ENCODE measurements around the gene CACNA1C. TPM values are rescaled to one million over a fixed set of nuclear protein-coding genes. Genes with fewer than 3 reads are reported as not detected.

The CACNA1C gene
- total RNA-seq, 2 experiments from 2014 or later: 0.69 to 1.4 TPM

DNA sequence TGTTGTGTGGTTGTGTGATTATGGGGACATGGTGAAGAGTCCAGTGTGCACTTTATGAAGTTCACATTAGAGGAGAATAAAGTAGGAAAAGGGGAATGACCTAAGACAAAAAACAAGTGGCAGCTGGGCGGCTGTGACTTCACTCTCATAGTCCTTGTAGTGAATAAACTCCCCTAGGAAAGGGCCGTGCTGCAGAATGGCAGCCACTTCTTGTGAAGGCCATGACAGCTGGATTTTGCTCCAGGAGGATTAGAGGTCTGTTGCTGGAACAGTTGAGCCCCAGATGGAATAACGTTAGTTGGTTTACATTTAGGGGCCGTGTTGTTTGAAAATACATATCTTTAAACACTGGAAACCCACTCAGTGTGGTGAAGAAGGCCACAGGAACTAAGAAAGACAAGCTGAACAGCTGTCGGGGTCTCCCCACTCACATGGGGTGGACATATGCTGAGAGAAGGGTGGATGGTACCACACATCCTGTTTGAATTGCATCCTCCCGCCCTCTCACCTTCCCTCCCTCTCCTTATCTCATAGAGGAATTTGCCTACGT, 276.9 kb downstream of the CACNA1C start:
- no peak overlapping the region for H3K4me3 ChIP-seq (ENCODE audit: low read depth, low read length, poor library complexity, severe bottlenecking)
- DNase-seq (ENCODE audit: low spot score): no peak
- no peaks in the 10 kb centered on the region for H4K20me1 ChIP-seq (ENCODE audit: insufficient read depth, low read length)
- BruUV-seq (replicated peaks): no TSS peak
- intact Hi-C loops (cut with micrococcal nuclease; ENCODE audit: unreplicated experiment): no loop called here
- no peaks in the 10 kb centered on the region for H3K9me2 ChIP-seq (ENCODE audit: insufficient read depth, low read length)
- ChIA-PET POLR2A (no interaction called here), CTCF (ENCODE audit: unreplicated experiment) (no interaction called here)
- no peak overlapping the region for H3K4me2 ChIP-seq (ENCODE audit: low read length)
- no peak overlapping the region for H3K27ac ChIP-seq (ENCODE audit: low read depth, low read length, poor library complexity, severe bottlenecking)
- H3K9me3 ChIP-seq (ENCODE audit: low read length): no peaks in the 10 kb centered on the region
- no peak for TF ChIP-seq EZH2phosphoT487 (IDR thresholded peaks at IDR 0.05; ENCODE audit: borderline replicate concordance, low read depth, low read length)
- TF ChIP-seq, protein P1, sequence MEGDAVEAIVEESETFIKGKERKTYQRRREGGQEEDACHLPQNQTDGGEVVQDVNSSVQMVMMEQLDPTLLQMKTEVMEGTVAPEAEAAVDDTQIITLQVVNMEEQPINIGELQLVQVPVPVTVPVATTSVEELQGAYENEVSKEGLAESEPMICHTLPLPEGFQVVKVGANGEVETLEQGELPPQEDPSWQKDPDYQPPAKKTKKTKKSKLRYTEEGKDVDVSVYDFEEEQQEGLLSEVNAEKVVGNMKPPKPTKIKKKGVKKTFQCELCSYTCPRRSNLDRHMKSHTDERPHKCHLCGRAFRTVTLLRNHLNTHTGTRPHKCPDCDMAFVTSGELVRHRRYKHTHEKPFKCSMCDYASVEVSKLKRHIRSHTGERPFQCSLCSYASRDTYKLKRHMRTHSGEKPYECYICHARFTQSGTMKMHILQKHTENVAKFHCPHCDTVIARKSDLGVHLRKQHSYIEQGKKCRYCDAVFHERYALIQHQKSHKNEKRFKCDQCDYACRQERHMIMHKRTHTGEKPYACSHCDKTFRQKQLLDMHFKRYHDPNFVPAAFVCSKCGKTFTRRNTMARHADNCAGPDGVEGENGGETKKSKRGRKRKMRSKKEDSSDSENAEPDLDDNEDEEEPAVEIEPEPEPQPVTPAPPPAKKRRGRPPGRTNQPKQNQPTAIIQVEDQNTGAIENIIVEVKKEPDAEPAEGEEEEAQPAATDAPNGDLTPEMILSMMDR (conservative IDR thresholded peaks at IDR 0.05; ENCODE audit: low read length): no peak
- H3K79me2 ChIP-seq (ENCODE audit: insufficient read depth, low read depth, low read length): no peaks in the 10 kb centered on the region
- no peaks in the 10 kb centered on the region for H3K4me1 ChIP-seq (ENCODE audit: insufficient read depth, low read length, poor library complexity, severe bottlenecking)
- H3K36me3 ChIP-seq (ENCODE audit: insufficient read depth, low read length): no peaks in the 10 kb centered on the region
- H2AFZ ChIP-seq (ENCODE audit: low read length): no peak overlapping the region

DNA sequence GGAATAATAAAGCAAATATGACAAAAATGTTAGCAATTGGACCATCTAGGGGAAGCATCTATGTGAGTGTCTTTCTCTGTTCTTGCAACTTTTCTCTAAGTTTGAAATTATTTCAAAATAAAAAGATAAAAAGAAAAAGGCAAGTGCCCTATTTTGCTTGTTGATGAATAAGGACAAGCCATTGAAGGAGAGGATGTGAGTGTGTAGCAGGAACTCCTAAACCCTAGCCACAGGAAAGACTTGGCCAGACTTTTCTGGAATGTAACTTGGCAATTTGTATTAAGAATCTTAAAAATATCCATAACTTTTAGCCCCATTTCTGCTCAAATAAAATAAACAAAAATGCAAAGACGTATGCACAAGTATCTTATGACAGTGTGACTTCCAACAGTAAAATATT, 279.4 kb downstream of the CACNA1C start:
- TF ChIP-seq EZH2phosphoT487 (IDR thresholded peaks at IDR 0.05; ENCODE audit: borderline replicate concordance, low read depth, low read length): no peak
- TF ChIP-seq, protein P1 (conservative IDR thresholded peaks at IDR 0.05; ENCODE audit: low read length): no peak
- Histone ChIP-seq H3K4me2 (ENCODE audit: low read length) (no peak overlapping the region), H3K79me2 (ENCODE audit: insufficient read depth, low read depth, low read length) (no peaks in the 10 kb centered on the region), H3K27ac (ENCODE audit: low read depth, low read length, poor library complexity, severe bottlenecking) (no peak overlapping the region), H3K4me1 (ENCODE audit: insufficient read depth, low read length, poor library complexity, severe bottlenecking) (no peaks in the 10 kb centered on the region), H4K20me1 (ENCODE audit: insufficient read depth, low read length) (no peaks in the 10 kb centered on the region), H3K36me3 (ENCODE audit: insufficient read depth, low read length) (no peaks in the 10 kb centered on the region), H3K9me2 (ENCODE audit: insufficient read depth, low read length) (no peaks in the 10 kb centered on the region), H3K9me3 (ENCODE audit: low read length) (no peaks in the 10 kb centered on the region), H3K4me3 (ENCODE audit: low read depth, low read length, poor library complexity, severe bottlenecking) (no peak overlapping the region), H2AFZ (ENCODE audit: low read length) (no peak overlapping the region)
- no TSS peak for BruUV-seq (replicated peaks)
- ChIA-PET CTCF (ENCODE audit: unreplicated experiment) (no interaction called here), POLR2A (no interaction called here)
- intact Hi-C loops (cut with micrococcal nuclease; ENCODE audit: unreplicated experiment): no loop called here
- no peak for DNase-seq (ENCODE audit: low spot score)

DNA sequence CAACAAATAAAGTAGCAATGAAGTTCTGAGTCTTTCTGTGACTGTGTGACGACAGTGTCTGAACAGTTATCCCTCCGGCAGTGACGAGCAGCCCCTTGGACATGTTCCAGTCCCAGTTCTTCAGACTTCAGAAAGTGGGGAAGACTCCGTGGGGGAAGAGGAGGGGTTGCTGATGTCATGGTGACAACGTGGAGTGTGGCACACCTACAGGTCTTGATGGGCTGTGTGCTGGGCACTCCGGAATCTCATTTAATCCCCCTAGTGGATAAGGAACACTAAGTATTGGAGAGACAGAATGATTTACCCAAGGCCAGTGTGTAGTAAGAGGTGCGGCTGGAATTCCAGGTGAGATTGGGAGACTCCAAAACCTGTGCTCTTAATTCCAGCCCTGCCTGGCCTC, 280.2 kb downstream of the CACNA1C start:
- Histone ChIP-seq H3K27ac (ENCODE audit: low read depth, low read length, poor library complexity, severe bottlenecking) (no peak overlapping the region), H3K36me3 (ENCODE audit: insufficient read depth, low read length) (no peaks in the 10 kb centered on the region), H3K9me3 (ENCODE audit: low read length) (no peaks in the 10 kb centered on the region), H3K9me2 (ENCODE audit: insufficient read depth, low read length) (no peaks in the 10 kb centered on the region), H3K79me2 (ENCODE audit: insufficient read depth, low read depth, low read length) (no peaks in the 10 kb centered on the region), H2AFZ (ENCODE audit: low read length) (no peak overlapping the region), H3K4me1 (ENCODE audit: insufficient read depth, low read length, poor library complexity, severe bottlenecking) (no peaks in the 10 kb centered on the region), H3K4me2 (ENCODE audit: low read length) (no peak overlapping the region), H3K4me3 (ENCODE audit: low read depth, low read length, poor library complexity, severe bottlenecking) (no peak overlapping the region), H4K20me1 (ENCODE audit: insufficient read depth, low read length) (no peaks in the 10 kb centered on the region)
- TF ChIP-seq, protein P1 (conservative IDR thresholded peaks at IDR 0.05; ENCODE audit: low read length): no peak
- no peak for TF ChIP-seq EZH2phosphoT487 (IDR thresholded peaks at IDR 0.05; ENCODE audit: borderline replicate concordance, low read depth, low read length)
- POLR2A ChIA-PET: no interaction called here
- intact Hi-C loops (cut with micrococcal nuclease; ENCODE audit: unreplicated experiment): no loop called here
- DNase-seq (ENCODE audit: low spot score): no peak
- BruUV-seq (replicated peaks): no TSS peak
- CTCF ChIA-PET (ENCODE audit: unreplicated experiment): no interaction called here
